Ishikawa (cell line): Measurements from ENCODE around the gene HAGH.

ENCODE experiments used
- CEBPB ChIP-seq: IDR thresholded peaks from 2 replicates; pipeline ENCODE4 v1.6.1; 2012
- CREB1 ChIP-seq: IDR thresholded peaks from 2 replicates; pipeline ENCODE4 v1.6.1; 2012; ENCODE audit warnings: low read depth
- EP300 ChIP-seq: IDR thresholded peaks from 2 replicates; pipeline ENCODE4 v1.6.1; 2012; ENCODE audit warnings: borderline replicate concordance
- TAF1 ChIP-seq: IDR thresholded peaks from 2 replicates; pipeline ENCODE4 v1.6.1; 2012; ENCODE audit warnings: low read depth, mild to moderate bottlenecking
- USF1 ChIP-seq: IDR thresholded peaks from 2 replicates; pipeline ENCODE4 v1.6.1; 2012
- YY1 ChIP-seq: IDR thresholded peaks from 2 replicates; pipeline ENCODE4 v1.6.1; 2012; ENCODE audit warnings: low read depth

GRCh38 chr16:1822801-1823200 is 3.8 kb downstream of the HAGH start:
- no peak for TF ChIP-seq TAF1
- TF ChIP-seq USF1 = no peak
- no peak for TF ChIP-seq EP300
- no peak for TF ChIP-seq YY1
- TF ChIP-seq CREB1 = no peak
- no peak for TF ChIP-seq CEBPB
